K562 (cell line): Measurements from ENCODE around the gene LUC7L3. TPM values are rescaled to one million over a fixed set of nuclear protein-coding genes. Genes with fewer than 3 reads are reported as not detected.

ENCODE experiments used
- ATAC-seq: fragments of 200-7000 bp; cut with Tn5 transposase; 3 replicates; pipeline ENCODE4 v1.9.1; 2020; ENCODE audit warnings: moderate library complexity
- BruUV-seq: library from RNA; stranded (reverse); fragments of 400-500 nt; replicated peaks from 2 replicates; lab custom pipeline; 2021; lab: Mats Ljungman, UMichigan
- CTCF ChIA-PET: fragments of 300-600 bp; formaldehyde crosslinking; extraction: SDS; loops from one replicate; lab custom pipeline; 2021; ENCODE audit warnings: low intra/inter-chr PET ratio; lab: Yijun Ruan, JAX
- POLR2A ChIA-PET: fragments of 300-600, 350-650 bp; sonication (Branson Sonifier 250); formaldehyde crosslinking; extraction: SDS; loops from one replicate; lab custom pipeline; 2021; ENCODE audit warnings: antibody characterized with exemption, inconsistent platforms; lab: Yijun Ruan, JAX
- DNase-seq, 4 experiments: peaks; one replicate each; pipeline versions ENCODE4 v3.0.0 to v3.0.0-alpha.2; 2011 to 2018; ENCODE audit warnings: low spot score in 3 of 4, mixed read lengths in 3 of 4; ENCODE audit errors: extremely low read depth in 1 of 4
- FAIRE-seq: peaks from 2 replicates; lab custom pipeline; 2011; peaks lifted over from hg19 to GRCh38; lab: Jason Lieb, UNC
- H2AFZ ChIP-seq: 2 replicates; pipeline ENCODE4 v1.6.0; 2011; ENCODE audit warnings: low read depth, low read length, control low read depth, inconsistent platforms
- H3K27ac ChIP-seq: fragments of 200-600 bp; 3 replicates; pipeline ENCODE4 v1.8.0; 2011; ENCODE audit warnings: low read depth, mild to moderate bottlenecking, control low read depth, inconsistent platforms, low read length, moderate library complexity, mixed read lengths; ENCODE audit errors: extremely low read depth
- H3K27me3 ChIP-seq, 2 experiments: fragments of 300-600 bp in 1 of 2; 2 replicates in 1 of 2; 3 replicates in 1 of 2; pipeline versions ENCODE4 v1.6.0 to v1.8.0; 2011; ENCODE audit warnings: inconsistent platforms in 2 of 2, low read length in 2 of 2, mild to moderate bottlenecking in 1 of 2, mixed read lengths in 1 of 2, moderate library complexity in 1 of 2; ENCODE audit not compliant: control insufficient read depth in 2 of 2, insufficient read depth in 2 of 2
- H3K36me3 ChIP-seq: fragments of 300-600 bp; 3 replicates; pipeline ENCODE4 v1.8.0; 2011; ENCODE audit warnings: mild to moderate bottlenecking, low read length, inconsistent platforms; ENCODE audit not compliant: control insufficient read depth, insufficient read depth
- H3K4me1 ChIP-seq, 2 experiments: fragments of 200-600 bp in 1 of 2; replicated peaks in 1 of 2; 2 replicates in 1 of 2; 3 replicates in 1 of 2; pipeline versions ENCODE4 v1.5.1 to v1.8.0; 2011; ENCODE audit warnings: inconsistent platforms in 2 of 2, low read length in 2 of 2, mild to moderate bottlenecking in 1 of 2, mixed read lengths in 1 of 2, moderate library complexity in 1 of 2; ENCODE audit not compliant: control insufficient read depth in 2 of 2, insufficient read depth in 2 of 2
- H3K4me2 ChIP-seq: 2 replicates; pipeline ENCODE4 v1.6.1; 2011; ENCODE audit warnings: low read length, control low read depth, inconsistent platforms, mixed read lengths; ENCODE audit not compliant: insufficient read depth
- H3K4me3 ChIP-seq: fragments of 200-600 bp; sonication (generic), shearing (Covaris generic); 2 replicates; pipeline ENCODE4 v1.5.1; 2016; ENCODE audit warnings: control low read depth, inconsistent platforms
- H3K79me2 ChIP-seq: fragments of 200-600 bp; 3 replicates; pipeline ENCODE4 v1.8.0; 2011; ENCODE audit warnings: low read length, inconsistent platforms; ENCODE audit not compliant: control insufficient read depth, insufficient read depth
- H3K9ac ChIP-seq, 2 experiments: 2 replicates each; pipeline versions ENCODE4 v1.6.0 to v1.6.1; 2011; ENCODE audit warnings: low read depth in 2 of 2, low read length in 2 of 2, control low read depth in 1 of 2, inconsistent platforms in 1 of 2, mild to moderate bottlenecking in 1 of 2, mixed read lengths in 1 of 2; ENCODE audit not compliant: insufficient read depth in 1 of 2
- H3K9me1 ChIP-seq: one replicate; pipeline ENCODE4 v1.6.0; 2011; ENCODE audit warnings: inconsistent platforms, mild to moderate bottlenecking, low read length, moderate library complexity; ENCODE audit not compliant: control insufficient read depth, insufficient read depth
- H3K9me3 ChIP-seq: replicated peaks from 2 replicates; pipeline ENCODE4 v1.5.1; 2011; ENCODE audit warnings: low read depth, low read length, inconsistent platforms; ENCODE audit not compliant: control insufficient read depth, insufficient read depth
- H4K20me1 ChIP-seq: replicated peaks from 2 replicates; pipeline ENCODE4 v1.6.1; 2011; ENCODE audit warnings: low read length, inconsistent platforms, mixed read lengths; ENCODE audit not compliant: control insufficient read depth, insufficient read depth
- TAF7 ChIP-seq: fragments of 450-650 bp; IDR thresholded peaks from 2 replicates; pipeline ENCODE4 v1.6.1; 2016; ENCODE audit warnings: missing genetic modification characterization, missing compliant biosample characterization
- USF2 ChIP-seq: sonication (generic); formaldehyde crosslinking; IDR thresholded peaks from 2 replicates; pipeline ENCODE4 v1.5.0; 2020; ENCODE audit warnings: missing genetic modification reagents
- ZNF324 ChIP-seq: fragments of 250-450 bp; sonication (Bioruptor Pico); IDR thresholded peaks from 2 replicates; pipeline ENCODE4 v1.4.0; 2020; ENCODE audit warnings: mild to moderate bottlenecking
- WGBS: fragments of 100-300 bp; shearing (Covaris generic); methylation state at CpG from one replicate; pipeline ENCODE4 v1.1.6; 2016; ENCODE audit warnings: low coverage, mixed read lengths; ENCODE audit not compliant: insufficient coverage; ENCODE audit errors: missing lambda C conversion rate; 5-methylcytosine and 5-hydroxymethylcytosine counted together
- in situ Hi-C: fragments of 300-500 bp; cut with MboI; formaldehyde crosslinking; loops from 4 replicates; pipeline ENCODE4 v1.15.0; 2018; ENCODE audit warnings: inconsistent platforms, mixed read lengths
- intact Hi-C: fragments of 100-400 bp; cut with micrococcal nuclease; formaldehyde crosslinking; loops from 2 replicates; pipeline ENCODE4 v1.14.2; 2022
- polyA plus RNA-seq, 8 experiments: library from polyadenylated mRNA; depleted of rRNA in 4 of 8; stranded (reverse) in 5 of 8; unstranded in 3 of 8; fragments of >200 nt; fragmentation: Nextera tagmentation in 2 of 8; fragmentation: Illumina TruSeq in 1 of 8; extraction: Ambion mirVana in 2 of 8; extraction: Trizol in 1 of 8; gene quantifications; 2 replicates each; pipeline versions ENCODE4 v1.2.1 to v1.2.3, GENCODE V29; 2011 to 2014; ENCODE audit warnings: inconsistent platforms in 1 of 8, missing spikeins in 1 of 8
- total RNA-seq, 7 experiments: library from RNA; depleted of rRNA in 6 of 7; stranded (reverse); fragments of >200 nt in 6 of 7; fragmentation: Illumina TruSeq in 2 of 7; extraction: Trizol in 2 of 7; gene quantifications; 2 replicates each; pipeline versions ENCODE4 v1.2.1 to v1.2.3, GENCODE V29; 2011 to 2021; ENCODE audit warnings: low replicate concordance in 1 of 7
- TF ChIP-seq, protein P1 (sequence below), 3 experiments: fragments of 200-800 bp in 1 of 3; fragments of 250-450 bp in 1 of 3; fragments of 450-650 bp in 1 of 3; sonication (Bioruptor Pico) in 1 of 3; sonication (Bioruptor generic) in 1 of 3; formaldehyde crosslinking in 1 of 3; IDR thresholded peaks; 2 replicates each; pipeline versions ENCODE4 v1.6.1 to v1.8.0; 2016 to 2022; ENCODE audit warnings: mild to moderate bottlenecking in 2 of 3, missing genetic modification characterization in 2 of 3, missing compliant biosample characterization in 1 of 3, moderate library complexity in 1 of 3

Gene LUC7L3
- total and polyA plus RNA-seq, 9 of the 15 experiments (the other 6 are each of a cell fraction or from before 2014, with no cell fraction given) = 80.8 to 284 (median 127) TPM

GRCh38 chr17:50785126-50785525 is 65.7 kb downstream of the LUC7L3 start:
- Histone ChIP-seq H3K27me3 (no peaks in the 10 kb centered on the region), H3K9me1 (no peaks in the 10 kb centered on the region), H3K4me1 (peaks cover 0 to 4% of the 10 kb centered on the region in 2 experiments; a peak in 1 of 5 replicates), H3K4me2 (no peak overlapping the region), H3K4me3 (no peak overlapping the region), H4K20me1 (no peaks in the 10 kb centered on the region), H3K27ac (no peak overlapping the region), H3K9ac (no peak overlapping the region), H3K9me3 (no peaks in the 10 kb centered on the region), H3K79me2 (no peaks in the 10 kb centered on the region), H3K36me3 (no peaks in the 10 kb centered on the region), H2AFZ (no peak overlapping the region)
- ChIA-PET CTCF (interaction anchor here (1.5 kb wide), 1 partner anchor 57 kb away, joined by 5 read pairs; no protein-coding TSS in a partner anchor), POLR2A (interaction anchor here (0.6 to 0.8 kb wide), 7 partner anchors 18 to 397 kb away, joined by 3 read pairs; partner anchors contain the start of gene ANKRD40CL)
- ATAC-seq (no peak), FAIRE-seq (no peak), DNase-seq (no peak)
- TF ChIP-seq USF2 (CRISPR knock-in tag) = no peak
- TF ChIP-seq ZNF324 = no peak
- no peak for TF ChIP-seq TAF7 (tag)
- TF ChIP-seq, protein P1, sequence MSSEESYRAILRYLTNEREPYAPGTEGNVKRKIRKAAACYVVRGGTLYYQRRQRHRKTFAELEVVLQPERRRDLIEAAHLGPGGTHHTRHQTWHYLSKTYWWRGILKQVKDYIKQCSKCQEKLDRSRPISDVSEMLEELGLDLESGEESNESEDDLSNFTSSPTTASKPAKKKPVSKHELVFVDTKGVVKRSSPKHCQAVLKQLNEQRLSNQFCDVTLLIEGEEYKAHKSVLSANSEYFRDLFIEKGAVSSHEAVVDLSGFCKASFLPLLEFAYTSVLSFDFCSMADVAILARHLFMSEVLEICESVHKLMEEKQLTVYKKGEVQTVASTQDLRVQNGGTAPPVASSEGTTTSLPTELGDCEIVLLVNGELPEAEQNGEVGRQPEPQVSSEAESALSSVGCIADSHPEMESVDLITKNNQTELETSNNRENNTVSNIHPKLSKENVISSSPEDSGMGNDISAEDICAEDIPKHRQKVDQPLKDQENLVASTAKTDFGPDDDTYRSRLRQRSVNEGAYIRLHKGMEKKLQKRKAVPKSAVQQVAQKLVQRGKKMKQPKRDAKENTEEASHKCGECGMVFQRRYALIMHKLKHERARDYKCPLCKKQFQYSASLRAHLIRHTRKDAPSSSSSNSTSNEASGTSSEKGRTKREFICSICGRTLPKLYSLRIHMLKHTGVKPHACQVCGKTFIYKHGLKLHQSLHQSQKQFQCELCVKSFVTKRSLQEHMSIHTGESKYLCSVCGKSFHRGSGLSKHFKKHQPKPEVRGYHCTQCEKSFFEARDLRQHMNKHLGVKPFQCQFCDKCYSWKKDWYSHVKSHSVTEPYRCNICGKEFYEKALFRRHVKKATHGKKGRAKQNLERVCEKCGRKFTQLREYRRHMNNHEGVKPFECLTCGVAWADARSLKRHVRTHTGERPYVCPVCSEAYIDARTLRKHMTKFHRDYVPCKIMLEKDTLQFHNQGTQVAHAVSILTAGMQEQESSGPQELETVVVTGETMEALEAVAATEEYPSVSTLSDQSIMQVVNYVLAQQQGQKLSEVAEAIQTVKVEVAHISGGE (CRISPR knock-in tag; IDR thresholded peaks at IDR 0.05) = no peak
- intact Hi-C loops = no loop called here
- no TSS peak for BruUV-seq
- in situ Hi-C loops = no loop called here
- WGBS = 18% methylated on average over 4 of the region's 4 CpGs
